Measurements from ENCODE around the gene MRPS11.
"Not testable (repeated sequence)": the region's sequence is repeated elsewhere in the genome, so short reads cannot be mapped to it uniquely, and the experiment has no call there.

MRPS11 gene

DNA sequence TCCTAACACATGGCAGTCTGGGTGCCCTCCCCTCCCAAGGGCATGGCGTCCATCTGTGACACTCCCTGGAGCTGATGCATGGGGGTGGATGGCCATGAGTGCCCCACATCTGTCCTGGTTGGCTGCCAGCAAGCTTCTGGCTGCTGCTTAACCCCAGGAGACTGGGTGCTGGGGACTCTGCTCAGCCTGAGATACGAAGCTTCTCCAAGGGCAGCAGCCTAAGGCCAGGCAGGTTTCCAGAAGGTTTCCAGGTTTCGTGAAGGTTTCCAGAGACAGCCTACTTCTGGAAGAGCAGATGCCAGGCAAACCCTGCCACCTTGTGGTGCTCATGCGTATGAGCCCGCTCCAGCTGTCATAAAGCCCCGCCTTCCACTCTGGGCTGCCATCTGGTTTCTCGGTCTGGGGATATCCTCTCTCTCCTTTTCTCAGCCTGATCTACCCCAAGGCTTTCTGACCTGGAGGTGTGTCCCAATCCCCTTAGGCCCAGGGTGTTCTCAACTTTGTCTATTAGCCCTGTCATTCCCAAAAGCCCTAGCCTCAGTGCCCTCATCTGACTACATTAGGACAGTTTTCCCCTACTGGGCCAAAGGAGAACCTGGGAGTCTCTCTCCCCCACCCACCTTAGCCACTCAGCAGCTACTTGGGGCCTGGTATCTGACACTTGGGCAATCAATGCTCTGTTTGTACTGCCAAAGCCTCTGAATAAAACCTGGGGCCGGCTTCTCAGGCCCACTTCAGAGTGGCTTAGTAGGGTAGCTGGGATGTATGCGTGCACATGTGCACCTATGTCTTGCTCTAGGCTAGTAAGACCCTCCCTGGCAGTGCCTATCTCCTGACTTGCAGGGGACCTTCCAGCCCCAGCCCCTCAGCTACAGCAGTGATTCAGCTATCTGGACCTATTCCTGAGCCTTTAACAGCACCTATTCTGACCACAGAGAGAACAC, 12.4 kb upstream of the MRPS11 start:
- no peak for DNase-seq (ENCODE audit: low read depth)

- no peak for DNase-seq (ENCODE audit: low read depth)
These were observed 10.8 kb upstream of the MRPS11 start for GRCh38 chr15:88456733-88457132.

DNA sequence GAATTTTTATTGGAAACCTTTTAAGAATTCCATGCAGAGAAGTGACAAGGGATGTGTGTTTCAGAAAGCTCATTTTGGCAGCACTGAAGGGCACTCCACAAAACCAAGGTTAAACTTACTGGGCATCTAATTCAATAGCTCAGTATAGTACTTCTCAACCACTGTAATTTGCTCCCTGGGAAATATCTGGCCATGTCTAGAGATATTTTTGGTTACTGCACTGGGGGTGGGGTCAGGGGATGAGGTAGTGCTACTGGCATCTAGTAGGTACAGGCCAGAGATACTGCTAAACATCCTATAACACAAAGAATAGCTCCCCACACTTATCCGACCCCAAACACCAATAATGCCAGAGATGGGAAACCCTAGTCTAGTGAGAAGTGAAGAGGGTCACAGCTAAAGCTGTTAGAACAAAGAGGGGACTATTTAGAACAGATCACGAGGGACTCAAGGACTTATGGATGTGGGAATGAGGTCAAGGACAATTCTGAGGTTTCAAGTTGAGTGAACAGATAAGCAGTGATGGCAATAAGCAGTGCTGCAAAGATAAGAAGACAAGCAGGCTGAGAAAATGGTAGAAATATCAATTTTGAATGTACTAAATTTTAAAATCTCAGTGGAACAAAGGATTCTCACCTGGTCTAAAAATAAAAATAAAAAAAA, 3.5 kb upstream of the MRPS11 start:
- DNase-seq (ENCODE audit: low read depth): no peak

- no peak for DNase-seq (ENCODE audit: low read depth)
These were observed 1.8 kb upstream of the MRPS11 start for GRCh38 chr15:88465633-88466224.

GRCh38 chr15:88467935-88468528, 524 bp downstream of the MRPS11 start:
- DNase-seq (ENCODE audit: low read depth): no peak

DNA sequence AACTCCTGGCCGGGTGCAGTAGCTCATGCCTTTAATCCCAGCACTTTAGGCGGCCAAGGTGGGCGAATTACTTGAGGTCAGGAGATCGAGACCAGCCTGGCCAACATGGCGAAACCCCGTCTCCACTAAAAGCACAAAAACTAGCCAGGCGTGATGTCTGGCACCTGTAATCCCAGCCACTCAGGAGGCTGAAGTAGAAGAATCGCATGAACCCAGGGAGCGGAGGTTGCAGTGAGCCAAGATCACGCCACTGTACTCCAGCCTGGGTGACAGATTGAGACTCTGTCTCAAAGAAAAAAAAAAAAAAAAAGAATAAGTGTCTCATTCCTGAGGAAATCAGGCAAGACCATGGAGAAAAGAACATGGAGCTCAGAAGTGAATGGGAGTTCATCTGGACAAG, 1.2 kb downstream of the MRPS11 start:
- DNase-seq (ENCODE audit: low read depth): not testable (repeated sequence)

DNA sequence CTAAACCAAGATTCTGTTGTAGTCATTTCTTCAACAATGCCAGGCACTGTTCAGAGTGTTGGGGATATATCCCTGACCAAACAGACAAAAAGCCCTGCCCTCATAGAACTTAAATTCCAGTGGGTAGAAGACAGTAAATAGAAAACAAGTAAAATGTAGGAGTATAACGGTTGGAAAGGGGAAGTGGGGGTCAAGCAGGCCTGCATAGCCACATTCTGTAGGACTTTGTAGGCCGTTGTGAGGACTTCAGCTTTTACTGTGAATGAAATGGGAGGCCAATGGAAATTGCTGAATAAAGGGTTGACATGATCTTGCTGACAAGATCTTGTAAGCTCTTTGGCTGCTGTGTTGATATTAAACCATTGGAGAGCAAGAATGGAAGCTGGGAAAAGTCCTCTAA, 1.8 kb downstream of the MRPS11 start:
- no peak for DNase-seq (ENCODE audit: low read depth)

DNA sequence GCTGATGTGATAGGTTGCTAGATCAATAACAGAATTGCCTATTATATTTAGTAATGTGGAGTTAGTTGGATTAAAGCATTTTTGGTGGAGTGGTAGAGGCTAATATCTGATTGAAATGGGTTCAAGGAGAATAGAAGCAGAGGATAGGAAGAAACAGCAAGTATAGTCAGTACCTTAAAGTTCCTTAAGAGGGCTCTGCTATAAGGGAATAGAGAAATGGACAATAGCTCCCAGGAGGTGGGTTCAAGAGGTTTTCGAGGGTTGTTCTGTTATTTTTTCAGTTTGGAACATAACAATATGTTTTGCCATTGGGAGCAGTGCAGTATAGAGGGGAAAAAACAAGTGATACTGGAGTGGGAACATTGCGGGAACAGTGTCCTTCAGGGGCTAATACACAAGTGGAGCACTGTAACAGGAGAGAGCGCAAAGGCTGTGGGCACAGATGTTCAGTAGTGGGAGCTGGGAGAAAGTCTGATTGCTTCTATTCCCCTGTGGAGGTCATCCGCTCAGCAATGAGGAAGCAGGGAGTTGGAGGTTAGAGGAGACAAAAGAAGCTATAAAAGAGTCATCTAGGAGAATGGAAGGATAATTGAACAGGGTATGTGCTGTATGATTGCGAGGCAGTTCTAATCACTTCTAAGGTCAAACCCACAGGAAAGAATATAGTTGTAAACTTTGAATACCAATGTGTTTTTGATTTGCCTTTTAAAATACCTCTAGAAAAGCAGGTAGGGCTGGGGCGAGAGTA, 3.3 kb downstream of the MRPS11 start:
- no peak for DNase-seq (ENCODE audit: low read depth)

- no peak for DNase-seq (ENCODE audit: low read depth)
These were observed 4.7 kb downstream of the MRPS11 start for GRCh38 chr15:88472225-88472624.

DNA sequence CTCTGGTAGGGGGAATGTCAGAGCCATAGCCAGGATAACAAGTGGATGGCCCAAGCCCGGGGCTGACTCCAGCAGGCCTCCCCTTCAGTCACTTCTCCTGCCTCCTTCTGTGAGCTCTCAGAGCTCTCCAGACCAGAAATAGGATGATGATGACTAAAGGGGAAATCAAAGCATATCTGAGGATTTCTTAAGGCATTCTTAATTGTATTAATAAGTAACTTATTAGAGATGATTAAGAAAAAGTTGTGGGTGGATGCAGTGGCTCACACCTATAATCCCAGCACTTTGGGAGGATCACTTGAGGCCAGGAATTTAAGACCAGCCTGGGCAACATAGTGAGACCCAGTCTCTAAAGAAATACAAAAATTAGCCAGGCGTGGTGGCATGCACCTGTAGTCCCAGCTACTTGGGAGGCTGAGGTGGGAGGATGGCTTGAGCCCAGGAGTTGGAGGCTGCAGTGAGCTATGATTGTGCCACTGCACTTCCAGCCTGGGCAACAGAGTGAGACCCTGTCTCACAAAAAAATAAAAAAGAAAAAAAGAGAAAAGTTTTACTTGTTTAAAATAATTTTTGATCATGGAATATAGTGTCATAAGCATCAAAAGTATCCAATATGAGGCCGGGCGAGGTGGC, 6.3 kb downstream of the MRPS11 start:
- not testable (repeated sequence) for DNase-seq (ENCODE audit: low read depth)

GRCh38 chr15:88476635-88477060, 9.1 kb downstream of the MRPS11 start:
- DNase-seq (ENCODE audit: low read depth): no peak

GRCh38 chr15:88477126-88477525, 9.6 kb downstream of the MRPS11 start:
- no peak for DNase-seq (ENCODE audit: low read depth)

DNA sequence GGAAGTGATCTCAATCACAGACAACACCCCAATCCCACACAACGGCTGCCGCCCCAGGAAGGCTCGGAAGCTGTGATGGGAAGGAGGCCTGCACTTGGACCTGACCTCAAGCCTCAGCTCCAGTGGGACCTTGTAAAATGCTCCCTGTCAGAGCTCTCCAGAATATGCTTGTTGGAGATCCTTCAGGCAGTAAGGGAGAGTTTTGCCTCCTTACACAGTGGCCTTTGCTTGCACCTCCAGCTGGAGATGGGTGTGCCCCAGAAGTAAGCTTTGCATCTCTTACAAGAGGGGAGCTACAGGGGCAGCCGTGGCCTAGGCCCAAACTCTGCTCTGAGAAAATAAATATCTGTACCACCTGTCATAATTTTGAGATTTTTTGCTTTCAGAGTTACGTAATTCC, 10.4 kb downstream of the MRPS11 start:
- no peak for DNase-seq (ENCODE audit: low read depth)

- no peak for DNase-seq (ENCODE audit: low read depth)
These were observed 11.7 kb downstream of the MRPS11 start for GRCh38 chr15:88479169-88479568.

DNA sequence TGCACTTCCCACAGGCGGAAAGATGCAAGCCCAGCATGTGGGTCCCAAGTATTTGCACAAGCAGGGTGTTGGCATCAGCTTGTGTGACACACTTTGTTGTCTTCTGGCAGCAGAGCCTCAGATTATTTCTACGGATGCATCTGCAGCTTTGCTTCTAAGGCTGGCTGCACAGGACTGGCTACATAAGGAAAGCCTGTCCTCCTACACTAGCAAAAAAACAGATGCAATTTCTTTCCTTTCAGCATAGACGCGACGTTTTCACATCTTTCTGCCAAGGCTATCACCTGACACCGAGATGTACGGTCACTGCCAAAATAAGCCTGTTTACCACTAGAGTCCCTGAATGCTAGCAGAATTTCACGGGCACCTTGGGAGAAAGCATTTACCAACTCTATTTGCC, 13.5 kb downstream of the MRPS11 start:
- DNase-seq (ENCODE audit: low read depth): no peak

GRCh38 chr15:88482263-88482662, 14.8 kb downstream of the MRPS11 start:
- no peak for DNase-seq (ENCODE audit: low read depth)

DNA sequence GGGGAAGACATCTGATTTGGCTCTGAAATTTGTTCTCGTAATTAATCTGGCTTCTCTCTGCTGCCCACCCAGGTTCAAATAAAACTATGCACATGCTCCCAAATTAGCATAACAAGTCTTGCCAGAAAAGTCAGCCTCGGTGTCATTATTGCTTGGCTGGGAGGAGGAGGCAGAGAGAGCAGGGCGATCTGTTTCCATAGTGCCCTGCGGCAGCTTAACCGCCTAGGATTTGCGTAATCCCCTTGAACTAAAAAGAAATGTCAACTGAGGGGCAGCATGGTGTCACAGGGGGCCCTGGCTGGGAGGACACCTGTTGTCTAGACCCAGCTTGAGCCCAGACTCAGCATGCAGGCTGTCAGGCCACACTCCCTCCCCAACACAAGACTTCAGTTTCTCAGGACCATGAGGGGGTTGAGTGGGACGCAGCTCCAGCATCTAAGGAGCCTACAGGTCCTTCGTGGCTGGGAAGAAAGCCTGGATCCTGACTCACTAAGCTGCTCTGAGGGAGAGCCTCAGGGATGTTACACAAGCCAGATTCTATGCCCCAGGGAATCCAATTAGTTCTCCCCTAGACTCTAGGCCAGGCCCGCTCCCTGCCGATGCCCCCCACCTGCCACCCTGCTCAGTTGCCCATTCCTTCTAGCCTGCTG, 17.3 kb downstream of the MRPS11 start:
- DNase-seq (ENCODE audit: low read depth): no peak

DNA sequence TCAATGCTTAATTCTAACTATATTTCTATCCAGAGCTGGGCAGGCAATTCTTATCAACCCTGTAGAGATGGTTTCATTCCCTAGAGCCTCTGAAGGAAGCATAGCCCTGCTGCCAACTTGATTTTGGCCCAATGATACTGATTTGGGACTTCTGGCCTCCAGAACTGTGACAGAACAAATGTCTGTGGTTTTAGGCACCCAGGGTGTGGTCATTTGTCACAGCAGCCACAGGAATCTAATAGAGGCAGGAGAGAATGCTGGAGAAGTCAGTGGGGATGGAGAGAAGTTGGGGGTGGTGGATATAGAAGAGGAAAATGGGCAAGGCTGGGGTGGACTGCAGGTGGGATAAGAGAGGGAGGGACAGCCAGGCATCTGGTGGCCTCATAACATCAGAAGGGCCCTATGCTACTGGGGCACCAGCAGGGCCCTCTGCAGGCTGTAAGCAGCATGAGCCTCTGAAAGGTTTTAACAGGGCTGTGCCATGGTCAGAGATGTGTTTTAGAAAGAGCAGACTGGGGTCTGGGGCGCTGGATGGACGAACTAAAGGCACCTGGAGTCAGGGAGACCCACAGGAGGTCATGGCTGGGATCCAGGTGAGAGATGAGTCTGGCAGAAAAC, 19.8 kb downstream of the MRPS11 start:
- no peak for DNase-seq (ENCODE audit: low read depth)

DNA sequence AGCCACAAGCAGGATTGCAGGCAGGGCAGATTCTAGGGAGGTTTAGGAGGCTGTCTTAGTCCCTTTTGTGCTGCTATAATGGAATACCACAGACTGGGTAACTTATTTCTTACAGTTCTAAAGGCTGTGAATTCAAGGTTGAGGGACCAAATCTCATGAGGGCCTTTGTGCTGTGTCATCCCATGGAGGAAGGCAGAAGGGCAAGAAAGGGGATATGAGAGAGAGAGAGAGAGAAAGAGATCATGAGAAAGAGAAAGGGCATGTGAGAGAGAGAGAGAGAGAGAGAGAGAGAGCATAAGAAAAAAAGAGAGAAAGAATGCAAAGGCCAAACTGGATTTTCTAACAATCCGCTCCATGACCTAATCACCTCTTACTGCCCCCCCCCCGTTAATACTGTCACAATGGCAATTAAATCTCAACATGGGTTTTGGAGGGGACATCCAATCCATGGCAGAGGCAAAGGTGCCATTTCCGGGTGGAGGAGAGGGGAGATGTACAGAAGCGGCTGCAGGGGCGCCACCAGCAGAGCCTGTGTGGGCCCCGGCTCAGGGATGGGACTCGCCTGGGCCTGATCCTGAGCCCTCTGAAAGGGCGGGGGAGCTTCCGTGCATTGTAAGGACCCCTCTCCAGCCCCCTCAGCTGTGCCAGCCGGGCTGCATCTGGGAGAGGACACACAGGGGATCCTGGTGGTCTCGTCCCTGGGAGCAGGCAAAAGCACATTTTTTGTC, 20.5 kb downstream of the MRPS11 start:
- no peak for DNase-seq (ENCODE audit: low read depth)

DNA sequence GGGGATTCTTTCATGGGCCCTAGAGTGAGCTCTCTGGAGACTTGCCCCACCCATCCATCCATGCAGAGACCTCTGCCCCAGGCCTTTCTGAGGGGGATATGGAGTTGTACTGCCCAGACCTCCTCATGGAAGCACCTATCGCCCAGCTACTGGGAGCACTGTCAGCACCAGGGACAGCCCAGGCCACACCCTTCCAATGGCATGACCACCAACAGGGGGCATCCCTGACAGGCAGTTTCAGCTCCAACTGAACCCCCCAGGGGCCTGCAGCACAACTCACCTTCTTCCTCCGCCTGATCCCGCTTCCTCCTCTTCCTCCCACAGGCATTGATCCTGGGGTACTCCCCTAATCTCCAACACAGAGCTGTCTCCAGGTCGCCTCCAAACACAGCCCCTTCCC, 21.8 kb downstream of the MRPS11 start:
- DNase-seq (ENCODE audit: low read depth): no peak

Data from activated T-cell treated with anti-CD3 and anti-CD28 coated beads for 48 hours (primary cell).